Adrenal gland (tissue), 5 donors: ENCODE data around the gene IGFL2.

ENCODE experiments used
- POLR2A ChIP-seq, 2 donors: fragments of 450-650 bp; IDR thresholded peaks; one replicate each; pipeline ENCODE4 v1.6.1; 2017; ENCODE audit warnings: antibody characterized with exemption in 2 of 2, mild to moderate bottlenecking in 2 of 2, moderate library complexity in 1 of 2
- TF ChIP-seq, protein P1 (sequence below), 6 experiments: fragments of 450-650 bp in 4 of 6; fragments of 200-600 bp in 2 of 6; sonication (generic) in 1 of 6; IDR thresholded peaks; 1 replicate in 5 of 6; 2 replicates in 1 of 6; pipeline versions ENCODE4 v1.5.1 to v1.8.0; 2016 to 2021; ENCODE audit warnings: antibody characterized with exemption in 6 of 6, mild to moderate bottlenecking in 2 of 6, moderate library complexity in 1 of 6
- donor health status: DM: no; HTN: no; CAD: no.

DNA sequence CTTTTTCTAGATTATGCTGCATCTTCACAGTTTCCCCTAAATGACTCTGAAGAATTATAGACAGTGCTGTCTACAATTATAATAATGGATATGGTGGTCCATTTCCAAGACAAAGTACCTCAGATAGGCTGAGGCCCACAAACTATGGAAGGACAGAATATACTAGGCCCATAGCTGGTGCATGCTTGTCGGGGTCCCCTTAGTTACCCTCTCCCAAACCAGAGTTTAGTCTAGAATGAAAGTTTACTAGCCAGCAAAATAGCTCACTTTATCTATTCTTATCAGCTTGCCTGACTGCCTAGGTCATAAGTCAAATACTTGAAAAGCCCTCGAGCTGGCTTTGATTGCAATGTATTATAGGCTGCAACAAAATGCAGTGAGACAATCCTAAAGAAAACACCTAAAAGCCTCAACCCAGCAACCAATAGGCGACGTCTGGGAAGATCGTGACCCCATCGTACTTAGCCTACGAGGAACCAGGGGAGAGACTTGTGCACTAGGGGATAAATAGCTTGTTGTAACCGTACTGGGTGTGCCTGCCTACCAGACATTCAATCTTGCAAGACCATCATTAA is 785 bp upstream of the IGFL2 start:
- no peak for TF ChIP-seq POLR2A (IDR thresholded peaks at IDR 0.05)
- TF ChIP-seq, protein P1, sequence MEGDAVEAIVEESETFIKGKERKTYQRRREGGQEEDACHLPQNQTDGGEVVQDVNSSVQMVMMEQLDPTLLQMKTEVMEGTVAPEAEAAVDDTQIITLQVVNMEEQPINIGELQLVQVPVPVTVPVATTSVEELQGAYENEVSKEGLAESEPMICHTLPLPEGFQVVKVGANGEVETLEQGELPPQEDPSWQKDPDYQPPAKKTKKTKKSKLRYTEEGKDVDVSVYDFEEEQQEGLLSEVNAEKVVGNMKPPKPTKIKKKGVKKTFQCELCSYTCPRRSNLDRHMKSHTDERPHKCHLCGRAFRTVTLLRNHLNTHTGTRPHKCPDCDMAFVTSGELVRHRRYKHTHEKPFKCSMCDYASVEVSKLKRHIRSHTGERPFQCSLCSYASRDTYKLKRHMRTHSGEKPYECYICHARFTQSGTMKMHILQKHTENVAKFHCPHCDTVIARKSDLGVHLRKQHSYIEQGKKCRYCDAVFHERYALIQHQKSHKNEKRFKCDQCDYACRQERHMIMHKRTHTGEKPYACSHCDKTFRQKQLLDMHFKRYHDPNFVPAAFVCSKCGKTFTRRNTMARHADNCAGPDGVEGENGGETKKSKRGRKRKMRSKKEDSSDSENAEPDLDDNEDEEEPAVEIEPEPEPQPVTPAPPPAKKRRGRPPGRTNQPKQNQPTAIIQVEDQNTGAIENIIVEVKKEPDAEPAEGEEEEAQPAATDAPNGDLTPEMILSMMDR (IDR thresholded peaks at IDR 0.05) = no peak
